PC-9 (cell line): Measurements from ENCODE around the gene CALD1.

Experiments used
- CTCF ChIP-seq: fragments of 200-600 bp; sonication (generic); conservative IDR thresholded peaks from 2 replicates; pipeline ENCODE4 v1.6.1; 2017; ENCODE audit warnings: mixed run types, antibody characterized with exemption, mild to moderate bottlenecking, moderate library complexity
- EZH2 ChIP-seq: fragments of 200-600 bp; sonication (generic); IDR thresholded peaks from 2 replicates; pipeline ENCODE4 v1.8.0; 2017; ENCODE audit warnings: antibody characterized with exemption, low read depth

GRCh38 chr7:134819401-134819800 is 40.0 kb downstream of the CALD1 start:
- TF ChIP-seq CTCF (no peak), EZH2 (no peak)
